Measurements from ENCODE around the gene TAF11L14.

Gene TAF11L14

DNA sequence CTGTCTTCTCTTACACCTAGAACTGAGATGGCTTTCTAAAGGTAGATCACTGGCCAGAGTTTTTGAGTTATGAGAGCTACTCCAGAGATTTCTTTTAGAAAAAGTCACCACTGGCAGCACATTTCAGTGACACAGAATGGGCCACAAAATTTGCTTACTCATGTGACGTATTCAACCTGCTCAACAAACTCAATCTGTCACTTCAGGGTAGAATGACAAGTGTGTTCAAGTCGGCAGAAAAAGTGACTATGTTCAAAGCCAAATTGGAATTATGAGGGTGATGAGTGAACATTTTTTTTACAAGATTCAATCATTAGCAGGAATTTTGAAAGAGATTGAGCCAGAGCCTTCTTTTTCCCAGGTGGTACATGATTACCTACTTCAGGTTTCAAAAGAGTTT, 46.5 kb downstream of the TAF11L14 start:
- DNase-seq, result no peak
